HG03439 (cell line): ENCODE results near the gene DLG3.

ENCODE experiments used
- ATAC-seq: cut with Tn5 transposase; IDR thresholded peaks from one replicate; pipeline ENCODE4 v1.9.1; 2021; ENCODE audit warnings: mild to moderate bottlenecking, moderate library complexity; ENCODE audit not compliant: unreplicated experiment

The DLG3 gene

GRCh38 chrX:70437011-70437410, 7.6 kb upstream of the DLG3 start:
- ATAC-seq = no peak

- ATAC-seq = no peak
Measured at GRCh38 chrX:70437921-70438665, 6.5 kb upstream of the DLG3 start.

GRCh38 chrX:70439016-70439415, 5.6 kb upstream of the DLG3 start:
- no peak for ATAC-seq

- no peak for ATAC-seq
Measured at GRCh38 chrX:70442224-70442623, 2.4 kb upstream of the DLG3 start.

- no peak for ATAC-seq
Measured at GRCh38 chrX:70444946-70445656, 466 bp downstream of the DLG3 start.

DNA sequence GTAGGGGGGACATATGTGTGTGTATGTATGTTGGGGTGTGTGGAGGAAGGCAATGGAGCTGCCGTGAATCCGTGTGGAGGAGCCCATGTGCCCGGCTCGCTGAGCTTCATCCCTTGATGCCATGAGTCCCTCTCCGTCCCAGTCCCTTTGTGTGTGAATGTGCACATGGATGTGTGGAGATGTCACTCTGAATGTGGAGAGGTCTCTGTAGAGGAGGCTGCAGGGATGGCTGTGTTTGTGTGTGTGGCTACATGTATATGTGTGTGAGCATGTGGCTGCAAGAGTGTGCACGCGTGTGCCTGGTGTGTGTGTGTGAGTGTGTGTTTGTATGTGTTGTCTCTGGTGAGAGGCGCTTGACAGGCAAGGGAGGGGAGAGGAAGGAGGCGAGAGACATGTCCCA, 1.3 kb downstream of the DLG3 start:
- ATAC-seq = no peak

- ATAC-seq = no peak
Measured at GRCh38 chrX:70446380-70447350, 2.0 kb downstream of the DLG3 start.

DNA sequence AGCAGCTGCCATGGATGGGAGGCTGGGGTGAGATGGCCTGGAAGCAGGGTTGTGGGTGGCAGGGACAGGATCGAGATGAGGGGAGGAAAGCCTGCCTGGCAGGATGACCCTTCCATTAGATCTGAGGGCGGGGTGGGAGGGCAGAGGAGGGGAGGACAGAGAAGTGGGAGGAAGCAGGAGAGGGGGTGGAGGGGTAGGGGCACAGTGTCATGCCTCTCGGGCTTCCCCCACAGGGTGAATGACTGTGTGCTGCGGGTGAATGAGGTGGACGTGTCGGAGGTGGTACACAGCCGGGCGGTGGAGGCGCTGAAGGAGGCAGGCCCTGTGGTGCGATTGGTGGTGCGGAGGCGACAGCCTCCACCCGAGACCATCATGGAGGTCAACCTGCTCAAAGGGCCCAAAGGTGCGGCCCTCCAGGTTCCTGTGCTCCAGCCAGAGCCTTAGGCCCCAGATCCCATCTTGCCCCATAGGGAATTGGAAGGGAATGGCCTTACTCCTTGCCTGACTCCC, 4.9 kb downstream of the DLG3 start:
- ATAC-seq = no peak

DNA sequence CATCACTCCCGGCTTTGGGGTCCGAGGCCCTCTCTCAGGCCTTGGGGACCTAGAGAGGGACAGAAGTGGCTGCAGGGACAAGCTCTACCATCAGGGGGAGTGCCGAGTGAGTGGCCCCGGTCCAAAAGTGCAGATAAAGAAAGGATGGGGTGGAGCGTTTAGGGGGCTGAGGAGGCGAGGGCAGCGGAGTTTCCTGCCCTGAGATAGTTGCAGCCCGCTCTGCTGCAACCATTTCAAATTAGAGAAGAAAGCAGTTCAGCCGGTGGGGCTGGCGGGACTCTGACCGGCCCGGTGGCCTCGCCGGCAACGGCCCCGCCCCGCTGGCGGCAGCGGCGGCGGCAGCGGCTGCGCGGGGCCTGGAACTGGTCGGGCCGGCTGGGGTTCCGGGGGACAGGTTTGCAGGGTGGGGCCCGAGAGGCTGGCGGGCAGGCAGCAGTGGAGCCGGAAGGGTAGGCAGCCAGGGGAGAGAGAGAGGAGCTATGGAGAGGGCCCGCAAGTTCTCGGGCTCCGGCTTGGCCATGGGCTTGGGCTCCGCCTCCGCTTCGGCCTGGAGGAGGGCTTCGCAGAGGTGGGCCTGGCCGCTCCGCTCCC, 7.6 kb downstream of the DLG3 start:
- ATAC-seq = peak; percentile 48

DNA sequence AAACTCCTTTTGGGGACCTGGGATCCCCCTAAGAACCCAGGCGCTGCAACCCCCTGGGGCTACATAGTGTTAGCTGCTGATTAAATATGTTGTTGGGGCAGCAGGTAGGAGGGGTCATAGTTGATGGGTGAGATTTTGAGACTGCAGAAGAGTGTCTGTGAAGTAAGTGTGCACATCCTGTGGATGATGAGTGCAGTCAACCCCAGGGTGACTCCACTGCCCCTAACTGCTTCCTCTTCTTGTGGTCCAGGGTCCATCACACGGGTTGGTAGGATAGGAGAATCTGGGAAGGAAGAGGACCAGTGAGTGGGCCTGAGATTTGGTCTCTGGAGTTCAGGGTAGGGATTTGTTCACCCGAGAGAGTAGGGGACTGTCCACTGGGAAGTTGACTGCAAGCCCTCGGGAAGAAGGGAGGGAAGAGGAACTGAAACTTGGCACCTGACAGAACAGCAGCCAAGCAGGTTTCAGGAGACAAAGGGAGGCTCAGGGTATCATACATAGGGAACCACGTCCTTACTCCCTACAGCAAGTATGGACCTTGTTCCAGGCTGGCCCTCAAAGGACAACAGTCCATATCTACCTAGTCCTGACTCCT, 8.5 kb downstream of the DLG3 start:
- ATAC-seq = no peak

DNA sequence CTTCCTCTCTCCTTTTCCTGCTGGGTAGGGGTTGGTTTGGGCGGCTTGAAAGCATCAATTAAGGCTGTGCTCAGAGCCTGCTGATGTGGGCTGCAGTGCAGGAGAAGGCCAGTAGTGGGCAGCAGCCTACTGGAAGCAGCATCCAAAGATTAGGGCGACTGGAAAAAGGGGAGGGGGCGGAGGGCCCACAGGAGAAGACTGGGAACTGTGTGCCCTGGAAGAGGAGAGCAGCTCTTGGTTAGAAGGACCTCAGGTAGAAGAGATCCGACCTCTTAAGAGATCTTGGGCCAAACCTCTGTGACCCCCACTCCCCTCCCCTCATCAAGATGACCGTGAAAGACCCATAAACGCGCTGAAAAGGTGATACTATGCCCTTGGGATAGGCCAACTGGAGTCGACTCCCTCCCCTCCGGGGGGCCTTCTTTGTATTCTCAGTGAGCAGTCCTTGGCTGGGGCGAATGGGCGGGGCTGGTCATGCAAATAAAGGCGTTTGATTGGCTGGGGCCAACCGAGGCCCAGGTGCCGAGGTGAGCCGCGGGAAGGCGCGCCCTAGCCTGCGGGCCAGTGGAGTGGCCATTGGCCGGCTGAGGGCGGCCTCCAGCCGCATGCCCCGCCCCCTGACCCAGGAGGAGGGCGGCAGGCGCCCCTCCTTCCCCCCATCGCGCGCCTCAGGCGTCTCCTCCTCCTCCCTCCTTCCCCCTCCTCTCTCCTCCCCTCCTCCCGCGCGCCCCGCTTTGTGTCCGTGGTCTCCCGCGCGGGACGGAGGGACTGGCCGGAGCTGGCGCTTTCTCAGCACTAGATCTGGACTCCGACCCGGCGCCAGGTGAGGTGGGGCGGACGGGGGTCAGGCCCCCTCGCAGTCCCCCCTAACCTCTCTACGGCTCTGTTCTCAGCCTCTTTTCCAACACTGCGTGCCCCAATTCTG, 10.1 kb downstream of the DLG3 start:
- peak; percentile 57 for ATAC-seq

- no peak for ATAC-seq
Measured at GRCh38 chrX:70455366-70456202, 10.9 kb downstream of the DLG3 start.

- no peak for ATAC-seq
Measured at GRCh38 chrX:70456256-70456655, 11.6 kb downstream of the DLG3 start.

DNA sequence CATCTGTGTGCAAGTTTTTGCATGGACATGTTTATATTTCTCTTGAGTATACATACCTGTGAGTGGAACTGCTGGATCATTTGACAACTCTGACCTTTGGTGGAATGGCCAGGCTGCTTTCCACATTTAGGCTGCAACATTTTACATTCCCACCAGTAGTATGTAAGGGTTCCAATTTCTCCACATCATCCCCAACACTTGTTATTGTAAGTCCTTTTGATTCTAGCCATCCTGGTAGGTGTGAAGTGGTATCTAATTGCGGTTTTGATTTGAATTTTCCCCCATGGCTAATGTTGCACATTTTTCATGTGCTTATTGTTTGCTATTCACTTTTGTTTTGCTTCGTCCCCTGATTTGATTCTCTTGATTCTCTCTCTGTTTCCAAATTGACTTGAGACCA, 16.4 kb downstream of the DLG3 start:
- no peak for ATAC-seq

DNA sequence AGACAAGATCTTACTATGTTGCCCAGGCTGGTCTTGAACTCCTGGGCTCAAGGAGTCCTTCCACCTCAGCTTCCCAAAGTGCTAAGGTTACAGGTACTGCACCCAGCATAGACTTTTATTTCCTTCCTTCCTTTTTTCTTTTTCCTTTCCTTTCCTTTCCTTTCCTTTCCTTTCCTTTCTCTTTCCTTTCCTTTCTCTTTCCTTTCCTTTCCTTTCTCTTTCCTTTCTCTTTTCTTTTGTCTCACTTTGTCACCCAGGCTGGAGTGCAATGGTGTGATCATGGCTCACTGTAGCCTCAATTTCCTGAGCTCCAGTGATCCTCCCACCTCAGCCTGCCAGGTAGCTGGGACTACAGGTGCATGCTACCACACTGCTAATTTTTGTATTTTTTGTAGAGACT, 19.4 kb downstream of the DLG3 start:
- no peak for ATAC-seq

DNA sequence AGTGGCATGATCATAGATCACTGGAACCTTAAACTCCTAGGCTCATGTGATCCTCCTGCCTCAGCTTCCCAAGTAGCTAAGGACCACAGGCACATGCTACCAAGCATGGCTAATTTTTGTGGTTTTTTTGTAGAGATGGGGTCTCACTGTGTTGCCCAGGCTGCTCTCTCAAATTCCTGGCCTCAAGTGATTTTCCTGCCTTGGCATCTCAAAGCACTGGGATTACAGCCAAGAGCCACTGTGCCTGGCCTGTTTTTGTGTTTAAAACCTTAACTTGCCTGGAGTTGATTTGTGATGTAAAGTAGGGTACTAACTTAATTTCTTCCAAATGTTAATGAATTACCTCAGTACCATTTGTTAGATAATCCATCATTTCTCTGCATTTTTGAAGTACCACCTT, 22.3 kb downstream of the DLG3 start:
- no peak for ATAC-seq

GRCh38 chrX:70468709-70469108, 24.1 kb downstream of the DLG3 start:
- no peak for ATAC-seq

GRCh38 chrX:70470850-70471289, 26.2 kb downstream of the DLG3 start:
- ATAC-seq = no peak
